GM18505 (cell line): ENCODE measurements around the gene ZNF853.

Source experiments
- ATAC-seq: cut with Tn5 transposase; IDR thresholded peaks from one replicate; pipeline ENCODE4 v1.9.1; 2021; ENCODE audit not compliant: unreplicated experiment
- POLR2A ChIP-seq: IDR thresholded peaks from 4 replicates; pipeline ENCODE4 v1.6.1; 2011; ENCODE audit warnings: borderline replicate concordance; ENCODE audit not compliant: insufficient read depth, insufficient read length; ENCODE audit errors: extremely low read depth

The ZNF853 gene

DNA sequence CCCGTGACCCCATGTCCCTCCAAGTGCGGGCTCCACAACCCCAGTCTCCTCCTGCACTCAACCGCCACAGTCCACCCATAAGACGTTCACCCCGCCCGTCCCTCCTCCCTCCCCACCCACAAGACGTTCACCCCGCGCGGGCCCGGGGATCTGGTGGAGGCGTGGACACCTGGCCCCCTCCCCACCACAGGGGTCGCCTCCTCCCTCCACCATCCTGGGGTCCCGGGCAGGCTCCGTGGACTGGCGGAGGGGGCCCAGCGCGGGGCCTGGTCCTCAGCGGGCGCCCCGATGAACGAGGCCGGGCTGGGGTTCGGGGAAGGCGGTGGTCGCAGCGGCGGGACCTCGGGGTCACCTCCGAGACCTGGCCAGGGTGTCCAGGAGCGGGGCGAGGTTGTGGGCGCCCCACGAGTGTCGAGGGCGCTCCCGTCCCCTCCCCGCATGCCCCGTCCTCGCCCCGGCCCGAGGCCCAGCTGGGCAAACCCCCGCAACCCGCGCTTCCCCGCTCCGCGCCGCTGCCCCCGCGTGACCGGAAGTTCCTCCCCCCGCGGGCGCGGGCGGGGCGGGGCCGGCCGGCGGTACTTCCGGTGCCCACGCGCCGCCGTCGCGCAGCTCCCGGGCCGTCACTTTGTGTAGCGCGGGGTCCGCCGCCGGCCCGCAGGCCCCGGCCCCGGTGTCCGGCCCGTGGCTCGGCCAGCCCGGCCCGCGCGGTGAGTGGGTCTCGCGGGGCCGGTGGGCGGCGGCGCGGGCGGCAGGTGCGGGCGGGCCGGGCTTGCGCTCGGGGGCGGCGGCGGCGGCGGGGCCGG is 21.5 kb downstream of the ZNF853 start, which contains the start of gene ZNF316:
Gene ZNF316, plus strand, starts transcription at position 578 of the 803 bp plus-strand sequence. CDS start 5,092 bp downstream, outside the sequence.
- peak; percentile 73 for TF ChIP-seq POLR2A
- peak; percentile 71 for ATAC-seq

DNA sequence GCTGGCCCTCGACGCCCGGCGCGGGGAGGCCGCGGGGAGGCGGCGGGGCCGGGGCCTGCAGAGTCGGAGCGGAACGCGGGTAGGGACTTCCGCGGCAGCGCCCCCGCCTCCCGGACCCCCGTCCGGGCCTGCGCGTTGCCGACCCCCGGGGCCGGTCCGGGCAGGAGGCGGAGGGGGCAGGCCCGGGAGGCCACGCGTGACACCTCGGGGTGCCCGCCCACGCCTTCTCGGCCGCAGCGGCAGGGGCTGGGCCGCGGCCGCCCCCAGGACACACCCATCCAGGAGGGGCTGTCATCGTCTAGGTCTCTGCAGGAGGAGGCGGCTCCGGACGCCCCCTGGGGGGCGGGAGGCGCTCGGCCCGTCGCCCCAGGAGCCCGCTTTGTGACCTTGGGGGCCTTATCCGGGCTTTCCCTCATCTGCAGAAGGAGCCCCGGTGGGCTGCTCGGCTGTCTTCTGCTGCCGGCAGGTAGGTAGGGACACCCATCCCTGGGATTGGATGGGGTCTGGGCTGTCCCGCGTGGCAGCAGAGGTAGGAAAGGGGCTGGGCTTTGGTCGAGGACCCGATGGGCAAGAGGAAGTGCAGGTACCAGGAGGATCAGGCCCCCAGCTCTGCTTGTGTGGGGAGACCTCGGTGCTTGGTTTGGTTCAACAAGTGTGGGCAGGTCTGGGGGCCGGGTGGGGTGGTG is 22.3 kb downstream of the ZNF853 start:
- TF ChIP-seq POLR2A = peak; percentile 30
- ATAC-seq = peak; percentile 78

DNA sequence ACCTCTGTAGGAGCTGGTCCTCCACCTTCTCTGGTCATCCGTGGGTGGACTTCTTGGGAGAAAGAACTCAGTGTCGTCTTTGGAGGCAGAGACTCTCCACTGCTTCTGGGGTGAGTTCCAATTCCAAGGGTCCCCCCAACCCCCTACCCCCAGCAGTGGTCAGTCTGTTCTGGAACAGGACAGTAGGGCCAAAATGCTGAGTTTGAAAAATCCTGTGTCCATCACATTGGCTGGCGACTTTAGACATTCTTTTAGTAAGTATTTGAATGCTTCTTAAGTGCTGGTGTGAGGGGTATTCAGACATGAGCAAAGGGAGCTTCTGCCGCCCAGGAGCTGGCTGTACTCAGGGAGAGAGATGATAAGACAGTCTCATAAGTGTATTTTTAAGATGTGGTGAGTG is 23.6 kb downstream of the ZNF853 start:
- ATAC-seq = no peak
- no peak for TF ChIP-seq POLR2A

DNA sequence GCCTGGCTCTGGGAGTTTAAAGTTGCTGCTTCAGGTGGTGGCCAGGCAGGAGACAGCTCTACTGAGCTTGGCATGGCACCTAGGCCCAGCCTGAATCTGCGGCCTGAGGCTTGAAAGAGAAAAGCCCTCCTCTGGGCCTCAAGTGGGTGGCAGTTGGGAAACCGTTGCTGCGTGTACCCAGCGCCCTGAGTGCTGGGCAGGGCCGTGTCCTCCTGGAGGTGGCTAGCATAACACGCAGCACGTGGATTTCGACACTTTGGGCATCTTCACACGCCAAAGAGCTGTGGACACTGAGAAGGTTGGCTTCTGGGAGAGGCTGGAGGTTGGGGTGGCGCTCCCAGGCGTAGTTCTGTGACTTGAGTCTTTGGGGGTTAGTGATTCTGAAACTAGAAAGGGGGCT is 24.2 kb downstream of the ZNF853 start:
- TF ChIP-seq POLR2A = no peak

DNA sequence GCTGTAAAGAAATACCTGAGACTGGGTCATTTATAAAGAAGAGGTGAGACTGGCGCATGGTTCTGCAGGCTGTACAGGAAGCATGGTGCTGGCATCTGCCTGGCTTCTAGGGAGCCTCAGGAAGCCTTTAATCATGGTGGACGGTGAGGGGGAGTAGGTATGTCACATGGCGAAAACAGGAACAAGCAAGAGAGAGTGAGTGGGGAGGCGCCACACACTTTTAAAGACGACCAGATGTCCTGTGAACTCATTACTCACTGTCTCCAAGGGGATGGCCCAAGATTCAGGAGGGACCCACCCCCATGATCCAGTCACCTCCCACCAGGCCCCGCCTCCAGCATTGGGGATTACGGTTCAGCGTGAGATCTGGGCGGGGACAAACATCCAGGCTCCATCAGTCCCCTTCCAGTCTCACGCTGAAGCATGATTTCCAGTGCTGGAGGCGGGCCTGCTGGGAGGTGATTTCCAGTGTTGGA is 24.9 kb downstream of the ZNF853 start:
- ATAC-seq = no peak
- TF ChIP-seq POLR2A = no peak

More for the DNA sequence above, 24.2 kb downstream of the ZNF853 start:
- ATAC-seq = no peak

DNA sequence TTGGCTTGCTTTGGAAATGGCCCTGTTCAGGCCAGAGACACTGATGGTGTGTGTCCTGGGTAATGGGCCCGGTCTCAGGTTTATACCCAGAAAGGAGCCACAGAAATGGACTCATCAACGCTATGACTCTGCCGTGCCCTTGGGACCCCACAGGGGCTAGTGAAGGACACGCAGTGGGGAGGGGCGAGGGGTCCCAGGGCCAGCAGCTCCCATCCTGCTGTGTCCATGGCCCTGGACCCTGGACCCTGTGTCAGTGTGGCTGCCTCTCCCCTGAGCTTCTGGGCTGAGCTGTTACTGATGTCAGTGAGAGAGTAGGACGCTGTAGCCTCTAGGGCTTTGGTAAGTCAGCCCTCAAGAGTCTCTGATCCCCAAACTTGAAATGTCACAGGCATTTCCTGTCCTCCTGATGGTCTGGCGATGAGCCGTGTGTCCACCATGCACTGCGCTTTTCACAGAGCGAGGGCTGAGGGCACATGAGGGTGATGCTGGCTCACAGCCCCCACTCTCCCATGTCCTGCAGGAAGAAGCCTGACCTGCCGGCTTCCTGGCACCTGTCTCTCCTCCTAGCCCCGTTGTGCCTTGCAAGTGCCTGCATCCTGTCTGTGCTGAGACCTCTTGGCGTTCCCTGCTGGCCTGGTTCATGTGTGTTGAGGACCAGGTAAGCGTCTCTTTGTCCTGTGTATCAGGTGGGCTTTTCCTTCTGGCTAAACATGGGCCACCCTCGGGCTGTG is 26.1 kb downstream of the ZNF853 start:
- no peak for TF ChIP-seq POLR2A
- ATAC-seq = no peak

DNA sequence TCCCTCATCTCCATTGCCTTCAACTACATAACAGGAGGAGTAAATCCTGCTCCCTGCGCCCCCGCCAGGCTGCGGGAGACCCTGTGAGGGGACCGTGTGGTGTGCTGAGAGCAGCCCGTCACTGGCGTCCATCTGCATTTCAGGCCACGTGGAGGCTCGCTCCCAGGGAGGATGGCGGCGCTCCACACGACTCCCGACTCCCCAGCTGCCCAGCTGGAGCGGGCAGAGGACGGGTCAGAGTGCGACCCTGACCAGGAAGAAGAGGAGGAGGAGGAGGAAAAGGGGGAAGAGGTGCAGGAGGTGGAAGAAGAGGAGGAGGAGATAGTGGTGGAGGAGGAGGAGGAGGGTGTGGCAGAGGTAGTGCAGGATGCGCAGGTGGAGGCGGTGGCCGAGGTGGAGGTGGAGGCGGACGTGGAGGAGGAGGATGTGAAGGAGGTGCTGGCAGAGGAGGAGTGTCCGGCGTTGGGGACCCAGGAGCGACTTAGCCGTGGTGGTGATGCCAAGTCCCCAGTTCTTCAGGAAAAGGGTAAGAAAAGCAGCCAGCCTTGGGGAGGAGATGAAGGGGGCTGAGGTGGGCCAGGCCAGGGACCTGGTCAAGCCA is 26.9 kb downstream of the ZNF853 start:
- TF ChIP-seq POLR2A = no peak
- no peak for ATAC-seq

DNA sequence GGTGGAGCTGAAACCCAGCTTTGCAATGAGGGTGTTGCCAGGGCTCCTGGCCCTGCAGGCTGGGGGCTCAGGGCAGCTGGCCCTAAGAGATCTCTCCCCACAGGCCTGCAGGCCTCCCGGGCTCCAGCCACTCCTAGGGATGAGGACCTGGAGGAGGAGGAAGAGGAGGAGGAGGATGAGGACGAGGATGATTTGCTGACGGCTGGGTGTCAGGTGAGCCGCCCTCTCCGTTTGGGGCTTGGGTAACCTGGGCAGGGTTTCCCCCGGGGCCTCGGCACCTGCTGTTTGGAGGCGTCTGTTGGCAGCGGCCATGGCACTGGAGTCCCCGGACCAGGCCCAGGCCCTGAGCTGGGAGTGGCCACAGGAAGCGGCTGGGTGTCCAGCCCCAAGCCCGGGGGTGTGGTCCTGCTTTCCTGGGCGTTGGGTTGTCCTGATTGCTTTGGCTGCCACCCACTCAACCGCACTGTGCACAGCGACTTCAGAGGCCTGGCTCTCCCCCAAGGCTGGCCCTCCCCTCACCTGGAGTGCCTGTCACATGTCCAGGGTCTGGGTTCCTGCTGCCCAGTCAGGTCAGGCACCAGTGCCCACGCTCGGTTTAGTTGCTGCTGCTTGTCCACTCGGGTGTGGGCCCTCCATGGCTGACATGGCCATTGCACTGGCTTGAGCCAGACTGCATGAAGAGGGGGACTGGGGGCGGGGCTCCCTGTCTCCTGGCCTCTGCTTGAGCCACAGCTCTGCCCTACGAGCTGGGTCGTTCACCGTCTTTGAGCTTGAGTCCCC is 27.6 kb downstream of the ZNF853 start:
- TF ChIP-seq POLR2A = no peak
- no peak for ATAC-seq

DNA sequence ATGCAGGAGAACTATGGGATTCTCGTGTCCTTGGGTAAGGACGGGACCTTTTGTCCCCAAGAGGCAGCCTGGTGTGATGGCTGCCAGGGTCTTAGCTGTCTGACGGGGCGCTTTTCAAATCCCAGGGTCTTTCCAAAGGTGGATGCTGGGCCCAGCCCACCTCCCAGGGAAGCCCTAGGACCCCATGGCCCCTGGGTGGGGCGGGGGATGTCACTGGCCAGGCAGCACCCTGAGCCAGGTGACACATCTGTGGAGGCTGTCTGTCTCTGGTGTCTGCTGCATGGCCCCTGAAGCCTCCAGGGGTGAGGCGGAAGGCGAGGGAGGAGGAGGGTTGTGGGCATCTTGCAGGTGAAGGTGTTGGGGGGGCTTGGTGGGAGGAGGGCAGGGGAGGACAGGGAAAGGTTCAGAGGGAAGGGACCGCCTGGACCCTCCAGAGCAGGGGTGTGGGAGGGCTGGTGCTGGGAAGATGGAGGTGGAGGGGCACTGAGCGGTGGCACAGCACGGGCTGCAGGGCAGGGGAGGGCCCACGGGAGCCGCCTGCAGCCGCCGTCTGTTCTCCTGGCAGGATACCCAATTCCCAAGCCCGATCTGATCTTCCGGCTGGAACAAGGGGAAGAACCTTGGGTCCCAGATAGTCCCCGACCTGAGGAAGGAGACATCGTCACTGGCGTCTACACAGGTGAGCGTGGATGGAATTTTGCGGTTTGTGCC is 28.7 kb downstream of the ZNF853 start:
- TF ChIP-seq POLR2A = no peak
- ATAC-seq = no peak

DNA sequence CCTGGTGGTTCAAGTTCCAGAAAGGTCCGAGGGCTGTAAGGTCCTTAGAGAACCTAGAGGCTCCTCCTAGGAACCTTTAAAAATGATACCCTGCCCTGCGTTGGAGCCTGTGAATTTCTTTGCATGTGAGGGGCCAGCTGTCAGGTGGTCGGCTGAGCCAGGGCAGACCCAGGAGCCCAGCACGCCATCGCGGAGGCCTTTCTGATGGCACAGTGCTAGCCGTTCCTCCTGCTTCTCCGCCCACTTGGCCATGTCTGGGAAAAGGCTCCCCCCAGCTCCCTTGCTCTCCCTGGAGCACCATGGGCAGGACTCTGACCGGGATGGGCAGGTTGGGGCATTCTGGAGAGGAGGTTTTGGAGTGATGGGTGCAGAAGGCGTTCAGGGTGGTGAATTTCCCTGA is 29.3 kb downstream of the ZNF853 start:
- no peak for TF ChIP-seq POLR2A

DNA sequence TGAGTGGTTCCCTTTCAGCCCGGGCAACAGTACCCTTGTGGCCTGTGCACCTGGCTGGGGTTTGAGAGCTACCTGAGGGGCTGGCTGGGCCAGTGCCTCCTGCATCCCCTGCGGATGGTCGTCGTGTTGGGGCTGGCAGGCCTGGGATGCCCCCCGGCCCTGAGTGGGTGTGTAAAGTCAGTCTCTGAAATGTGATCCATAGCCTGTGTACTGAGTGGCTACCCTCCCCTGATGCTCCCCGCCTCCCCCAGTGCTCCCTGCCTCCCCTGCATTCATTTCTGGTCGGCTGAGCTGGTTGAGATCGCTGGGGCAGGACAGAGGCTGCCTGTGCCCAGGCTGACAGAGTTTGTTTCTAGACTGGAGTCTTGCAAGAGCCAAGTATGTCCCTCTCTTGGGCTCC is 31.1 kb downstream of the ZNF853 start:
- TF ChIP-seq POLR2A = no peak
- no peak for ATAC-seq

More for the DNA sequence above, 29.3 kb downstream of the ZNF853 start:
- no peak for ATAC-seq

DNA sequence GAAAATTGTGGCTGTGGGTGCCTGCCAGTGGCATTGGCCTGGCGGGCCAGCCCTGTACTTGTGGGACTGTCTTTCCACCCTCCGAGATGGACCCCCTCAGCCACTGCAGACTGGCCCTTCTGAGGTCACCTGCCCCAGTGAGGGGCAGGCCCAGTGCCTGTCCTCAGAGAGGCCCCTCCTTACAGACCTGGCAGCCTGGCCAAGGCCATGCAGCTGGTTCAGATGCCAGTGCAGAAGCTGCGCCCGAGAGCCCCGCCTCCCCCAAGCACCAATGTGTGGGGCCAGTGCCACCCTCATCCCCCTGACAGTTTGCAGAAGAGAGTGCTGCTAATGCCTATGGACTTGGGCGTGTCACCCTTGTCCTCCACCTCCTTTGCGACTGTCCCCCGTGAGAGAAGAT is 31.7 kb downstream of the ZNF853 start:
- ATAC-seq = no peak
- TF ChIP-seq POLR2A = no peak
